Measurements from ENCODE around the gene SLC24A3.

GRCh38 chr20:19462491-19462890 lies 250.0 kb downstream of the SLC24A3 start:
- TF ChIP-seq EZH2phosphoT487 (IDR thresholded peaks at IDR 0.05; ENCODE audit: insufficient read depth, low read depth) (no peak), EZH2 (IDR thresholded peaks at IDR 0.05; ENCODE audit: insufficient read depth, poor library complexity, severe bottlenecking) (no peak)
